ENCODE measurements around the gene YBX2. TPM values are rescaled to one million over a fixed set of nuclear protein-coding genes. Genes with fewer than 3 reads are reported as not detected.

YBX2 gene
- total and polyA plus RNA-seq, 2 experiments from 2014 or later = 0.22 TPM; not detected in 1

DNA sequence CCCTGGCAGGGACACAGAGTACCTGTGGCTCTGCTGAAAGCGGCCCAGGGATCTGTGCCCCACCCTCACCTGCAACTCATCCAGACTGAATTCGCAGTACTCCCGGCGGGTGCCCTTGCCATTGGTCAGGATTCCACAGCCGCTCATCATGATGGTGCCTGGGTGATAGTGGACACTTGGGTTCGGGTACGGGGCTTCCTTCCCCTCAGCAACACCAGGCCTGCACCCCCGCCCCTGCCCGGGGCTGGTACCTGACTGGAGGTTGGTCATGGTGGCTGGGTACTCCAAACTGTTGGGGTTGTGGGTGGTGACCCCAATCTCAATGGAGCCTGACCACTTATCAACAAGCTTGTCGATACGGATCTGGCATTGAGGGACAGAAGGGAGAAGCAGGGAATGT, 31.7 kb upstream of the YBX2 start:
- peaks cover 7% of the 10 kb centered on the region; the same call in 1 of the 2 replicates for H3K36me3 ChIP-seq (ENCODE audit: low read depth)
- no peak for TF ChIP-seq EZH2 (IDR thresholded peaks at IDR 0.05; ENCODE audit: insufficient read depth, poor library complexity, severe bottlenecking)
- no peak for TF ChIP-seq EZH2phosphoT487 (IDR thresholded peaks at IDR 0.05; ENCODE audit: insufficient read depth, low read depth)
- H3K79me2 ChIP-seq (ENCODE audit: insufficient read depth) = peaks cover 21% of the 10 kb centered on the region
- no peak overlapping the region for H3K4me3 ChIP-seq
- no peak overlapping the region for H2AFZ ChIP-seq
- H3K9me2 ChIP-seq (ENCODE audit: insufficient read depth) = no peaks in the 10 kb centered on the region
- H3K27me3 ChIP-seq (replicated peaks; ENCODE audit: insufficient read depth) = no peaks in the 10 kb centered on the region
- H3K4me1 ChIP-seq (ENCODE audit: insufficient read depth) = peaks cover 7% of the 10 kb centered on the region; the same call in 1 of the 2 replicates
- no peak for DNase-seq
- H4K20me1 ChIP-seq (ENCODE audit: insufficient read depth) = no peaks in the 10 kb centered on the region
- H3K27ac ChIP-seq = no peak overlapping the region
- no peak overlapping the region for H3K4me2 ChIP-seq (ENCODE audit: unreplicated experiment)
- in situ Hi-C loops (cut with MboI) = no loop called here
- no peak overlapping the region for H3K9ac ChIP-seq
- H3F3A ChIP-seq (ENCODE audit: insufficient read depth) = no peaks in the 10 kb centered on the region
- 97 to 99% methylated on average over 9 to 11 of the region's 11 CpGs for WGBS, 2 experiments (ENCODE audit: low coverage in 1 of 2, low lambda C conversion rate in 2 of 2, missing lambda C conversion rate in 2 of 2)
- H3K9me3 ChIP-seq (ENCODE audit: low read depth) = no peaks in the 10 kb centered on the region

DNA sequence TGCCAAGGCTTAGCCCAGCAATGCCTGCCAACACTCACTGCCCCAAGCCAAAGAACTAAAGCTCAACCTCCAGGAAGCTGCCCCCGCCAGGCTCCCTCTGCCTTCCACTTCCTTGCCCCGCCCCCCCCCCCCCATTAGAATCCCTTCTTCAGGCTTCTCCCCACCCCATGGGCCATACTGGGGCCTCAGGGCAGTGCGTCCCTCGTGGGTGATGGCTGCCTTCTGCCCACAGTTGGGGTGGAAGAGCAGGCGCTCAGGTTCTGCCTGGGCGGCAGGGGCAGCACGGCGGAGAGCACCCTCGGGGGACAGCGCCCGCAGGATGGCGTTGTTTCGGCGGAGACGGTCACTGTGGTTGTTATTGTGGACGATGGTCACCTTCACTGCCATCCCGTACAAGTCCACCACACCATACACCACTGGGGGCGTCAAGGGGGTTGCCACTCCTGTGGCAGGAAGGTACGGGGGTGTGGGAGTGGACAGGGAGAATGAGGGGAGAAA, 30.6 kb upstream of the YBX2 start:
- no peak overlapping the region for H3K4me3 ChIP-seq
- peaks cover 7% of the 10 kb centered on the region; the same call in 1 of the 2 replicates for H3K36me3 ChIP-seq (ENCODE audit: low read depth)
- H3K4me2 ChIP-seq (ENCODE audit: unreplicated experiment) = no peak overlapping the region
- peaks cover 7% of the 10 kb centered on the region; the same call in 1 of the 2 replicates for H3K4me1 ChIP-seq (ENCODE audit: insufficient read depth)
- no peaks in the 10 kb centered on the region for H3K9me2 ChIP-seq (ENCODE audit: insufficient read depth)
- DNase-seq = no peak
- H4K20me1 ChIP-seq (ENCODE audit: insufficient read depth) = no peaks in the 10 kb centered on the region
- 90 to 96% methylated on average over 17 to 19 of the region's 19 CpGs for WGBS, 2 experiments (ENCODE audit: low coverage in 1 of 2, low lambda C conversion rate in 2 of 2, missing lambda C conversion rate in 2 of 2)
- H3F3A ChIP-seq (ENCODE audit: insufficient read depth) = no peaks in the 10 kb centered on the region
- H3K9me3 ChIP-seq (ENCODE audit: low read depth) = no peaks in the 10 kb centered on the region
- in situ Hi-C loops (cut with MboI) = no loop called here
- no peak overlapping the region for H2AFZ ChIP-seq
- no peaks in the 10 kb centered on the region for H3K27me3 ChIP-seq (replicated peaks; ENCODE audit: insufficient read depth)
- no peak overlapping the region for H3K27ac ChIP-seq
- no peak overlapping the region for H3K9ac ChIP-seq
- TF ChIP-seq EZH2 (IDR thresholded peaks at IDR 0.05; ENCODE audit: insufficient read depth, poor library complexity, severe bottlenecking) (no peak), EZH2phosphoT487 (IDR thresholded peaks at IDR 0.05; ENCODE audit: insufficient read depth, low read depth) (no peak)
- H3K79me2 ChIP-seq (ENCODE audit: insufficient read depth) = peaks cover 21% of the 10 kb centered on the region

DNA sequence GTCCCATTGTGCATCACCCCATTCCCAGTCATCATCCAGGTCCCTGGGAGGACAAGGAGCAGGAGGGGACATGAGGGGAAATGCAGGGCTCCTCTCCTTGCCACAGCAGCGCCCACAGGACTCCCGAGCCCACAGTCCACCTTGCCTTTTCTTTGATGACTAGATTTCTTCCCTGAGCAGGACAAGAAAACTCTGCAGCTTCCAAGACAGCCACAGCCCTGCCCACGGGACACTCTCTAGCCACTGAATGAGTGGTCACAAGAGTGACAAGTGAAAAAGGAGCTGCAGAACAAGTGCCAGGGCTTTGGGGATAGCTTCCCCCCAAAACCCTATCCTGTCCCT, 30.0 kb upstream of the YBX2 start:
- DNase-seq = no peak
- no peaks in the 10 kb centered on the region for H3K9me3 ChIP-seq (ENCODE audit: low read depth)
- no peak overlapping the region for H3K9ac ChIP-seq
- peaks cover 7% of the 10 kb centered on the region; the same call in 1 of the 2 replicates for H3K4me1 ChIP-seq (ENCODE audit: insufficient read depth)
- H3K79me2 ChIP-seq (ENCODE audit: insufficient read depth) = peaks cover 21% of the 10 kb centered on the region
- no peak overlapping the region for H3K4me2 ChIP-seq (ENCODE audit: unreplicated experiment)
- H3K27ac ChIP-seq = no peak overlapping the region
- H3F3A ChIP-seq (ENCODE audit: insufficient read depth) = no peaks in the 10 kb centered on the region
- 93 to 96% methylated on average over 3 of the region's 3 CpGs for WGBS, 2 experiments (ENCODE audit: low coverage in 1 of 2, low lambda C conversion rate in 2 of 2, missing lambda C conversion rate in 2 of 2)
- H2AFZ ChIP-seq = no peak overlapping the region
- in situ Hi-C loops (cut with MboI) = no loop called here
- no peaks in the 10 kb centered on the region for H3K9me2 ChIP-seq (ENCODE audit: insufficient read depth)
- H4K20me1 ChIP-seq (ENCODE audit: insufficient read depth) = no peaks in the 10 kb centered on the region
- no peaks in the 10 kb centered on the region for H3K27me3 ChIP-seq (replicated peaks; ENCODE audit: insufficient read depth)
- no peak overlapping the region for H3K4me3 ChIP-seq
- TF ChIP-seq EZH2phosphoT487 (IDR thresholded peaks at IDR 0.05; ENCODE audit: insufficient read depth, low read depth) = no peak
- no peak for TF ChIP-seq EZH2 (IDR thresholded peaks at IDR 0.05; ENCODE audit: insufficient read depth, poor library complexity, severe bottlenecking)
- peaks cover 7% of the 10 kb centered on the region; the same call in 1 of the 2 replicates for H3K36me3 ChIP-seq (ENCODE audit: low read depth)

DNA sequence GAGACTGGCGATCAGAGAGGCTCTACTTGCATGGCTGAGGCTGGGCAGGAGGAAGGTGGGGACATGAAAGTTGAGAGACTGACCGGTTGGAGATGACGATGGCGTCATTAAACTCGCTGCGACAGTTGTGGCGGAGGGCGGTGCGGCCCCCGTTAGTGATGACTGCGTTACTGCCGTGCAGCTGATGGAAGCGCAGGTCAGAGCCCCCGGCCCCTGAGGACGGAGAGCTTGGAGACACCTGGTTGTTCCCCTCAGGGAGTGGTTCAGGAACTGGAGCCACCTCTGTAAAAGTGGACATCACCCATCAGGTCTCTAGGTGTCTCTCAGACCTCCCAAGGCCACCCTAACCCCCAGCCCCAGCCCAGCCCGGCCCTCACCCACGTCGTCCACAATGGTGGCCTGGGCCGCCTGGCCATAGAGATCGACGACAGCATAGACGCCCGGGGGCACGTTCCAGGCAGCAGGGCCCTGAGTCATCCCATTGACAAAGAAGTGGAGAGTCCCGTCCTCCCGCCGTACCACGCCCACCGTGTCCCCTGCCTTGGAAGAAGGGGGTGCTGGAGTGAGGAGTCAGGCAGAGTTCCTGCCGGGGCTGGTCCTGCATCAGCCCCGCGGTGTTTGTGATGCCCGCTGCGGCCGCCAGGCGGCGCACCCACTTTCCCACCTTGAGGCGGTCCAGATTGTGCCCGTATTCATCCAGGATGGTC, 29.4 kb upstream of the YBX2 start:
- no peak overlapping the region for H3K27ac ChIP-seq
- H3K9me2 ChIP-seq (ENCODE audit: insufficient read depth) = no peaks in the 10 kb centered on the region
- no peak overlapping the region for H3K9ac ChIP-seq
- H3K79me2 ChIP-seq (ENCODE audit: insufficient read depth) = peaks cover 20% of the 10 kb centered on the region
- peaks cover 7% of the 10 kb centered on the region; the same call in 1 of the 2 replicates for H3K36me3 ChIP-seq (ENCODE audit: low read depth)
- no peak for TF ChIP-seq EZH2phosphoT487 (IDR thresholded peaks at IDR 0.05; ENCODE audit: insufficient read depth, low read depth)
- TF ChIP-seq EZH2 (IDR thresholded peaks at IDR 0.05; ENCODE audit: insufficient read depth, poor library complexity, severe bottlenecking) = no peak
- WGBS, 2 experiments (ENCODE audit: low coverage in 1 of 2, low lambda C conversion rate in 2 of 2, missing lambda C conversion rate in 2 of 2) = 56 to 70% methylated on average over 31 to 36 of the region's 39 CpGs
- DNase-seq = peak; percentile 62
- H4K20me1 ChIP-seq (ENCODE audit: insufficient read depth) = no peaks in the 10 kb centered on the region
- peaks cover 7% of the 10 kb centered on the region; the same call in 1 of the 2 replicates for H3K4me1 ChIP-seq (ENCODE audit: insufficient read depth)
- H3K27me3 ChIP-seq (replicated peaks; ENCODE audit: insufficient read depth) = no peaks in the 10 kb centered on the region
- no peak overlapping the region for H2AFZ ChIP-seq
- no peaks in the 10 kb centered on the region for H3F3A ChIP-seq (ENCODE audit: insufficient read depth)
- in situ Hi-C loops (cut with MboI) = no loop called here
- no peak overlapping the region for H3K4me2 ChIP-seq (ENCODE audit: unreplicated experiment)
- no peaks in the 10 kb centered on the region for H3K9me3 ChIP-seq (ENCODE audit: low read depth)
- H3K4me3 ChIP-seq = no peak overlapping the region
